PC-3 (cell line): ENCODE data around the gene NECAB2. TPM values are rescaled to one million over a fixed set of nuclear protein-coding genes. Genes with fewer than 3 reads are reported as not detected.

Source experiments
- ATAC-seq: fragments of 200-7000 bp; cut with Tn5 transposase; 2 replicates; pipeline ENCODE4 v1.9.1; 2020; ENCODE audit warnings: mild to moderate bottlenecking, moderate library complexity
- BruUV-seq: library from RNA; stranded (reverse); fragments of 400-500 nt; replicated peaks from 2 replicates; lab custom pipeline; 2021; lab: Mats Ljungman, UMichigan
- CTCF ChIA-PET: fragments of 300-600 bp; sonication (Branson Sonifier 250); formaldehyde crosslinking; loops from one replicate; lab custom pipeline; 2022; ENCODE audit warnings: antibody characterized with exemption; lab: Charles Lee
- POLR2A ChIA-PET: fragments of 300-600 bp; sonication (Branson Sonifier 250); formaldehyde crosslinking; loops from one replicate; lab custom pipeline; 2022; ENCODE audit warnings: antibody characterized with exemption; ENCODE audit not compliant: unreplicated experiment; lab: Charles Lee
- DNase-seq: peaks from one replicate; pipeline ENCODE4 v3.0.0-alpha.2; 2015
- H2AFZ ChIP-seq: fragments of 300-600 bp; sonication (generic); 2 replicates; pipeline ENCODE4 v1.6.0; 2016; ENCODE audit warnings: antibody characterized with exemption, low read length
- H3F3A ChIP-seq: fragments of 300-600 bp; sonication (generic); one replicate; pipeline ENCODE4 v1.6.0; 2017; ENCODE audit warnings: antibody characterized with exemption, low read length, control low read depth, mild to moderate bottlenecking; ENCODE audit not compliant: unreplicated experiment
- H3K27ac ChIP-seq: fragments of 300-600 bp; sonication (generic); 2 replicates; pipeline ENCODE4 v1.5.1; 2016; ENCODE audit warnings: mild to moderate bottlenecking, low read length
- H3K27me3 ChIP-seq: fragments of 300-600 bp; sonication (generic); 2 replicates; pipeline ENCODE4 v1.6.1; 2016; ENCODE audit warnings: low read length, mixed read lengths
- H3K36me3 ChIP-seq: fragments of 300-600 bp; sonication (generic); 2 replicates; pipeline ENCODE4 v1.6.1; 2016; ENCODE audit warnings: low read depth, mixed run types, low read length, mixed read lengths
- H3K4me1 ChIP-seq: fragments of 300-600 bp; sonication (generic); 2 replicates; pipeline ENCODE4 v1.5.1; 2016; ENCODE audit warnings: low read length; ENCODE audit not compliant: insufficient read depth
- H3K4me2 ChIP-seq: fragments of 300-600 bp; sonication (generic); 2 replicates; pipeline ENCODE4 v1.6.0; 2016; ENCODE audit warnings: low read length
- H3K4me3 ChIP-seq: fragments of 300-600 bp; sonication (generic); 2 replicates; pipeline ENCODE4 v1.5.1; 2016; ENCODE audit warnings: mild to moderate bottlenecking, low read length, mixed read lengths
- H3K79me2 ChIP-seq: fragments of 300-600 bp; sonication (generic); 2 replicates; pipeline ENCODE4 v1.6.1; 2017; ENCODE audit warnings: low read length, mixed read lengths
- H3K9ac ChIP-seq: fragments of 300-600 bp; sonication (generic); 2 replicates; pipeline ENCODE4 v1.6.0; 2016; ENCODE audit warnings: mild to moderate bottlenecking, low read length
- H3K9me2 ChIP-seq: fragments of 300-600 bp; sonication (generic); replicated peaks from 2 replicates; pipeline ENCODE4 v1.6.1; 2016; ENCODE audit warnings: mixed run types, low read length, mixed read lengths
- H3K9me3 ChIP-seq: fragments of 300-600 bp; sonication (generic); 2 replicates; pipeline ENCODE4 v1.6.1; 2016; ENCODE audit warnings: low read length, mixed read lengths
- H4K20me1 ChIP-seq: fragments of 300-600 bp; sonication (generic); 2 replicates; pipeline ENCODE4 v1.6.1; 2016; ENCODE audit warnings: low read length, mixed read lengths
- CTCF ChIP-seq: fragments of 300-600 bp; sonication (generic); conservative IDR thresholded peaks from 2 replicates; pipeline ENCODE4 v1.5.1; 2017; ENCODE audit warnings: antibody characterized with exemption, low read depth, mild to moderate bottlenecking, low read length
- EZH2 ChIP-seq: fragments of 300-600 bp; sonication (generic); IDR thresholded peaks from one replicate; pipeline ENCODE4 v1.6.1; 2017; ENCODE audit warnings: antibody characterized with exemption, mild to moderate bottlenecking, low read length; ENCODE audit not compliant: unreplicated experiment
- EZH2phosphoT487 ChIP-seq: fragments of 300-600 bp; sonication (generic); IDR thresholded peaks from 2 replicates; pipeline ENCODE4 v1.6.1; 2018; ENCODE audit warnings: mild to moderate bottlenecking, antibody characterized with exemption, low read length, borderline replicate concordance
- intact Hi-C: fragments of 100-400 bp; cut with micrococcal nuclease; formaldehyde crosslinking; loops from 2 replicates; pipeline ENCODE4 v1.9.0; 2023
- total RNA-seq: library from RNA; depleted of rRNA; stranded (reverse); fragments of >200 nt; gene quantifications from 2 replicates; pipeline ENCODE4 v1.2.3, GENCODE V29; 2014

NECAB2 gene
- total RNA-seq, 1 experiment from 2014 or later: 0.22 TPM

GRCh38 chr16:83965444-83966152, 2.4 kb upstream of the NECAB2 start:
- Histone ChIP-seq H3K27me3 (no peaks in the 10 kb centered on the region), H3K36me3 (no peaks in the 10 kb centered on the region), H3K4me3 (no peak overlapping the region), H3K27ac (no peak overlapping the region), H3F3A (no peaks in the 10 kb centered on the region), H3K9me2 (no peaks in the 10 kb centered on the region), H3K9me3 (no peaks in the 10 kb centered on the region), H3K4me2 (no peak overlapping the region), H2AFZ (no peak overlapping the region), H3K4me1 (no peaks in the 10 kb centered on the region), H3K9ac (no peak overlapping the region), H3K79me2 (no peaks in the 10 kb centered on the region), H4K20me1 (no peaks in the 10 kb centered on the region)
- no TSS peak for BruUV-seq
- no peak for TF ChIP-seq EZH2phosphoT487
- TF ChIP-seq EZH2: no peak
- TF ChIP-seq CTCF: no peak
- DNase-seq: no peak
- intact Hi-C loops: no loop called here
- ChIA-PET CTCF (no interaction called here), POLR2A (no interaction called here)
- ATAC-seq: no peak

GRCh38 chr16:83966153-83966696, 1.8 kb upstream of the NECAB2 start:
- no peak overlapping the region for H3K4me2 ChIP-seq
- no peak for DNase-seq
- H3K9ac ChIP-seq: no peak overlapping the region
- H3F3A ChIP-seq: no peaks in the 10 kb centered on the region
- no peaks in the 10 kb centered on the region for H3K79me2 ChIP-seq
- H4K20me1 ChIP-seq: no peaks in the 10 kb centered on the region
- ATAC-seq: no peak
- ChIA-PET CTCF (no interaction called here), POLR2A (no interaction called here)
- no TSS peak for BruUV-seq
- H3K27ac ChIP-seq: no peak overlapping the region
- H3K9me3 ChIP-seq: no peaks in the 10 kb centered on the region
- no peaks in the 10 kb centered on the region for H3K36me3 ChIP-seq
- H3K27me3 ChIP-seq: no peaks in the 10 kb centered on the region
- no peak for TF ChIP-seq EZH2phosphoT487
- TF ChIP-seq CTCF: no peak
- no peak for TF ChIP-seq EZH2
- no peaks in the 10 kb centered on the region for H3K4me1 ChIP-seq
- no peak overlapping the region for H2AFZ ChIP-seq
- intact Hi-C loops: no loop called here
- no peaks in the 10 kb centered on the region for H3K9me2 ChIP-seq
- no peak overlapping the region for H3K4me3 ChIP-seq

GRCh38 chr16:83967091-83967490, 953 bp upstream of the NECAB2 start:
- no peak overlapping the region for H3K4me2 ChIP-seq
- CTCF ChIA-PET: no interaction called here
- no peak overlapping the region for H3K27ac ChIP-seq
- H3K79me2 ChIP-seq: no peaks in the 10 kb centered on the region
- no peaks in the 10 kb centered on the region for H3F3A ChIP-seq
- DNase-seq (no peak), ATAC-seq (no peak)
- intact Hi-C loops: no loop called here
- POLR2A ChIA-PET: interaction anchor here (0.6 kb wide), 1 partner anchor 77 kb away, joined by 3 read pairs; no protein-coding TSS in a partner anchor
- no peaks in the 10 kb centered on the region for H3K4me1 ChIP-seq
- no peaks in the 10 kb centered on the region for H4K20me1 ChIP-seq
- no peak overlapping the region for H3K9ac ChIP-seq
- H3K36me3 ChIP-seq: no peaks in the 10 kb centered on the region
- BruUV-seq: no TSS peak
- H3K9me2 ChIP-seq: no peaks in the 10 kb centered on the region
- H3K4me3 ChIP-seq: no peak overlapping the region
- no peak for TF ChIP-seq EZH2
- no peak for TF ChIP-seq CTCF
- no peak for TF ChIP-seq EZH2phosphoT487
- H3K27me3 ChIP-seq: no peaks in the 10 kb centered on the region
- H3K9me3 ChIP-seq: no peaks in the 10 kb centered on the region
- no peak overlapping the region for H2AFZ ChIP-seq
